ENCODE measurements around the gene RBM19.

RBM19 gene

DNA sequence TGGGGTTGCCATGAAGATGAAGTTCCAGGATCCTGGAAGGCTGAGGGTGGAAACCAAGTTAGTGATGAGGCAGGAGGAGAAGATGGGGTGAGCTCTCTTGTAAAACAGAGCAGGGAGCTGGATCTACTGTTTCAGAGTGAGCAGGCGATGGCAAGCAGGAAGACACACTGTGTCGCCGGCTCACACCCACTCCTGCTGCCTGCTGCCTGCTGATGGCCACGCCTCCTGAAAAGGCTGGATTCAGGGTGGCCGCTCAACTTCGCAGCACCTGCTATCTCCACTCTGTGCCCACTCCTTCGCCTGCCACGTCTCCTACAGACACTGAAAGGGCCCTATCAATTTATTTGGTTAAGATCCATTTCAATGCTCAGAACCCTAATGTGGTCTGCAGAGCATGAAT is 96.1 kb downstream of the RBM19 start:
- Histone ChIP-seq H3K36me3 (ENCODE audit: insufficient read depth, low read depth, low read length) (peaks cover 12% of the 10 kb centered on the region; the same call in 1 of the 2 replicates), H3K27me3 (ENCODE audit: insufficient read depth, low read length) (no peaks in the 10 kb centered on the region), H3K9ac (ENCODE audit: low read depth, low read length) (no peak overlapping the region), H3K4me3 (ENCODE audit: low read length) (no peak overlapping the region), H3K9me3 (ENCODE audit: insufficient read depth, low read depth, low read length) (no peaks in the 10 kb centered on the region), H3K4me1 (ENCODE audit: insufficient read depth, low read length) (no peaks in the 10 kb centered on the region), H3K27ac (ENCODE audit: low read length) (no peak overlapping the region)

- Histone ChIP-seq H3K9me3 (ENCODE audit: insufficient read depth, low read depth, low read length) (no peaks in the 10 kb centered on the region), H3K9ac (ENCODE audit: low read depth, low read length) (no peak overlapping the region), H3K4me3 (ENCODE audit: low read length) (no peak overlapping the region), H3K27ac (ENCODE audit: low read length) (no peak overlapping the region), H3K27me3 (ENCODE audit: insufficient read depth, low read length) (no peaks in the 10 kb centered on the region), H3K36me3 (ENCODE audit: insufficient read depth, low read depth, low read length) (no peaks in the 10 kb centered on the region), H3K4me1 (ENCODE audit: insufficient read depth, low read length) (peaks cover 6% of the 10 kb centered on the region)
These were observed 97.8 kb downstream of the RBM19 start for GRCh38 chr12:113868365-113868764.

DNA sequence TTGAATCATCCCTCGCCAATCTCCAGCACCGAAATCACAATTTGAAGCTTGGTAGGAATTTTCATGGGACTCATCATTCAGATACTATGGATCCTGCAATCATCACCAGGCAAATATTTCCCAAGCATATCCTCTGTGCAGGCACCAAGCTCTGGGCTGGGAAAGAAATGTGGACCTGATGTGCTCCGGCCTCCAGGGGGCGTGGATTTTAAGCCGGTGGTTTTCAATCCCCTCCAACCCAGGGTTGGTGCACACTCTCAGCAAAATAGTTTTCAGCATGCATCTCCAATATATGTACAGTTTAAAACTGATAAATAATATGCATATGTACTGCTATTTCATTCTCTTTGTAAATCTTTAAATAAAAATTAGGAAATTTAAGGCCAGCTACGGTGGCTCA is 98.9 kb downstream of the RBM19 start:
- no peaks in the 10 kb centered on the region for H3K27me3 ChIP-seq (ENCODE audit: insufficient read depth, low read length)

GRCh38 chr12:113866496-113866895 is 99.6 kb downstream of the RBM19 start:
- H3K36me3 ChIP-seq (ENCODE audit: insufficient read depth, low read depth, low read length), result no peaks in the 10 kb centered on the region
- H3K27ac ChIP-seq (ENCODE audit: low read length), result no peak overlapping the region
- no peak overlapping the region for H3K9ac ChIP-seq (ENCODE audit: low read depth, low read length)
- H3K4me1 ChIP-seq (ENCODE audit: insufficient read depth, low read length), result peaks cover 23% of the 10 kb centered on the region
- no peak overlapping the region for H3K4me3 ChIP-seq (ENCODE audit: low read length)
- H3K9me3 ChIP-seq (ENCODE audit: insufficient read depth, low read depth, low read length), result no peaks in the 10 kb centered on the region
- H3K27me3 ChIP-seq (ENCODE audit: insufficient read depth, low read length), result no peaks in the 10 kb centered on the region

More for the DNA sequence above, 98.9 kb downstream of the RBM19 start:
- Histone ChIP-seq H3K4me1 (ENCODE audit: insufficient read depth, low read length) (peaks cover 15% of the 10 kb centered on the region), H3K9me3 (ENCODE audit: insufficient read depth, low read depth, low read length) (no peaks in the 10 kb centered on the region), H3K27ac (ENCODE audit: low read length) (no peak overlapping the region), H3K9ac (ENCODE audit: low read depth, low read length) (no peak overlapping the region), H3K4me3 (ENCODE audit: low read length) (no peak overlapping the region), H3K36me3 (ENCODE audit: insufficient read depth, low read depth, low read length) (no peaks in the 10 kb centered on the region)

DNA sequence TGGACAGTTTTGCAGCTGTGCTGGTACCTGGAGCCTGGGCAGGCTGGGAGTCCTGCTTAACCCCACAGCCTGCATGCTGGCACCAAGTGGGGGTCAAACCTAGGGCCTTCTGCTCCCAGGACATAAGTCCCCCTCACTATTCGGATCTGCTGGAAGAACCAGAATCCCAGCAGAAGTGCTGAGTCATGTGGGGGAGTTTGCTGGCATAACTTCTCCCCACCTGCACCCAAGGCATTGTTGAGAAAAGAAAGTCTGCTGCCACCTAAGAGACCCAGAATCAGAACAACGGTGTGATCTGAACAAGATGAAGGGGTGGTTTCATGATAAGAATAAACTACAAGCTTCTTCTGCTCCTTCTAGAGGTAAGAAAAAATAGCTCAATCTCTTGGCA is 102.7 kb downstream of the RBM19 start:
- Histone ChIP-seq H3K4me3 (ENCODE audit: low read length) (no peak overlapping the region), H3K9ac (ENCODE audit: low read depth, low read length) (peak overlapping the region; percentile 72; the same call in 1 of the 2 replicates), H3K27ac (ENCODE audit: low read length) (peak overlapping the region; percentile 65)

DNA sequence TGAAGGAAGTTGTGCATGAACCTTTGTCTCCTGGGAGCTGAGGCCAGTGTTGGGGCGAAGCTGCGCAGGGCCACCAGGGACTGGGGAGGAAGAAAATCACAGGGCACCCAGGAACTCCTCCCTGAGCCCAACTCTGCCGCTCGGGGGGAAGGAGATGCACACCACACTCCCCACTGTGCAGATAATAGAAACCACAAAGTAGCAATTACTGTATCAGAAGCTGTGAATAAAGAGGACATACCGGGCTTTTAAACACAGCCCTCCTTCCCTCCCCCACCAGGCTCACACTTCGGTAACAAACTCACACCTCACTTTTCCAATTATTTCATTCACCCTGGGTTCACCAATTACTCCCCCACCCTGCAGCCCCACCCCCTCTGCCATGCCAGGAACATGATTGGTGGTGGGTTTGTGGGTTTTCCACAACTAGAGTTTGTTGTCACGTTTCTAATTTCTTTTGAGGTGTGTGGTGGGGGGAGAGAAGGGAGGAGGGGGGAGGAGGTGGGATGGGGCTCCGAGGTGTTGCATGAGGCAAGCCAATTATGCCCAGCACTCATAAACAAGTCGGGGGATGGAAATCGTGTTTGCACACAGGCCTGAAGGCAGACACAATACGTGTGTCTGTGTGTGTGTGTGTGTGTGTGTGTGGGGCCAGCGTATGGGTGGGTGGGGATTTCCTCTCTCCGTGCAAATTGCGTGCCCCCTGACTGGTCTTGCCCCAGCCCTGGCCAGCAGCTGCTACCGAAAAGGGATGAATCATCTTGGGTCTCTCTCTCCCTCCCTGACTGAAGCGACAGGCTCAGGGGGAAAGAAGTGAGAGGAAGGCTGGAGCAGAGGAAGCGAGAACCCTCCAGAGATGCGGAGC is 103.3 kb downstream of the RBM19 start:
- Histone ChIP-seq H3K4me3 (ENCODE audit: low read length) (no peak overlapping the region), H3K9me3 (ENCODE audit: insufficient read depth, low read depth, low read length) (no peaks in the 10 kb centered on the region), H3K4me1 (ENCODE audit: insufficient read depth, low read length) (peaks cover 35% of the 10 kb centered on the region), H3K27ac (ENCODE audit: low read length) (peak overlapping the region; percentile 65), H3K9ac (ENCODE audit: low read depth, low read length) (peak overlapping the region; percentile 72; the same call in 1 of the 2 replicates), H3K36me3 (ENCODE audit: insufficient read depth, low read depth, low read length) (peaks cover 6% of the 10 kb centered on the region), H3K27me3 (ENCODE audit: insufficient read depth, low read length) (no peaks in the 10 kb centered on the region)

More for the DNA sequence above, 102.7 kb downstream of the RBM19 start:
- H3K36me3 ChIP-seq (ENCODE audit: insufficient read depth, low read depth, low read length), result no peaks in the 10 kb centered on the region
- H3K9me3 ChIP-seq (ENCODE audit: insufficient read depth, low read depth, low read length), result no peaks in the 10 kb centered on the region
- no peaks in the 10 kb centered on the region for H3K27me3 ChIP-seq (ENCODE audit: insufficient read depth, low read length)
- peaks cover 35% of the 10 kb centered on the region for H3K4me1 ChIP-seq (ENCODE audit: insufficient read depth, low read length)

GRCh38 chr12:113861708-113862312 is 104.3 kb downstream of the RBM19 start:
- Histone ChIP-seq H3K4me1 (ENCODE audit: insufficient read depth, low read length) (peaks cover 35% of the 10 kb centered on the region), H3K36me3 (ENCODE audit: insufficient read depth, low read depth, low read length) (peaks cover 16% of the 10 kb centered on the region), H3K27ac (ENCODE audit: low read length) (peak overlapping the region; percentile 96), H3K9ac (ENCODE audit: low read depth, low read length) (peak overlapping the region; percentile 57; the same call in 1 of the 2 replicates), H3K27me3 (ENCODE audit: insufficient read depth, low read length) (no peaks in the 10 kb centered on the region), H3K4me3 (ENCODE audit: low read length) (peak overlapping the region; percentile 34), H3K9me3 (ENCODE audit: insufficient read depth, low read depth, low read length) (no peaks in the 10 kb centered on the region)

DNA sequence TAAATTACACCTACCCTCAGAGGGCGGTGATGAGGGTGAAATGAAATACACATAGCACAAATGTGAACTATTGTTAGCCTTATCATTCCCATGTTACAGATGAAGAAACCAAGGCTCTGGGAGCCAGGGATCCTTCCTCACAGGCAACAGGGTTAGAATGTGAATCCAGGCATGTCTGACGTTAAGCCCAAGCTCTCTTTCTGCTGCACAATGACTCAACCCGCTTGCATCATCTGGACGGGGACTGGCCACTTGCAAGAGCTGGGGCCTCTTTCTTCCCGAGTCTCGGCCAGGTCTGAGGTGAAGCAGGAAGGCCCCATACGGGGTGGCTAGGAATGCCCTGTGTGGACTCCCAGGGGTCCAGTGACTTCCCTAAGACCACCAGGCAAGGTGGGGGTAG is 105.2 kb downstream of the RBM19 start:
- no peak overlapping the region for H3K4me3 ChIP-seq (ENCODE audit: low read length)
- H3K4me1 ChIP-seq (ENCODE audit: insufficient read depth, low read length), result peaks cover 35% of the 10 kb centered on the region
- H3K27me3 ChIP-seq (ENCODE audit: insufficient read depth, low read length), result no peaks in the 10 kb centered on the region
- H3K27ac ChIP-seq (ENCODE audit: low read length), result peak overlapping the region; percentile 96
- peak overlapping the region; percentile 57; the same call in 1 of the 2 replicates for H3K9ac ChIP-seq (ENCODE audit: low read depth, low read length)
- peaks cover 19% of the 10 kb centered on the region for H3K36me3 ChIP-seq (ENCODE audit: insufficient read depth, low read depth, low read length)
- no peaks in the 10 kb centered on the region for H3K9me3 ChIP-seq (ENCODE audit: insufficient read depth, low read depth, low read length)

GRCh38 chr12:113860059-113860820 is 105.9 kb downstream of the RBM19 start:
- no peaks in the 10 kb centered on the region for H3K27me3 ChIP-seq (ENCODE audit: insufficient read depth, low read length)
- H3K4me1 ChIP-seq (ENCODE audit: insufficient read depth, low read length), result peaks cover 35% of the 10 kb centered on the region
- H3K9ac ChIP-seq (ENCODE audit: low read depth, low read length), result peak overlapping the region; percentile 10; the same call in 1 of the 2 replicates
- peaks cover 19% of the 10 kb centered on the region for H3K36me3 ChIP-seq (ENCODE audit: insufficient read depth, low read depth, low read length)
- no peak overlapping the region for H3K4me3 ChIP-seq (ENCODE audit: low read length)
- H3K27ac ChIP-seq (ENCODE audit: low read length), result peak overlapping the region; percentile 96
- H3K9me3 ChIP-seq (ENCODE audit: insufficient read depth, low read depth, low read length), result no peaks in the 10 kb centered on the region

DNA sequence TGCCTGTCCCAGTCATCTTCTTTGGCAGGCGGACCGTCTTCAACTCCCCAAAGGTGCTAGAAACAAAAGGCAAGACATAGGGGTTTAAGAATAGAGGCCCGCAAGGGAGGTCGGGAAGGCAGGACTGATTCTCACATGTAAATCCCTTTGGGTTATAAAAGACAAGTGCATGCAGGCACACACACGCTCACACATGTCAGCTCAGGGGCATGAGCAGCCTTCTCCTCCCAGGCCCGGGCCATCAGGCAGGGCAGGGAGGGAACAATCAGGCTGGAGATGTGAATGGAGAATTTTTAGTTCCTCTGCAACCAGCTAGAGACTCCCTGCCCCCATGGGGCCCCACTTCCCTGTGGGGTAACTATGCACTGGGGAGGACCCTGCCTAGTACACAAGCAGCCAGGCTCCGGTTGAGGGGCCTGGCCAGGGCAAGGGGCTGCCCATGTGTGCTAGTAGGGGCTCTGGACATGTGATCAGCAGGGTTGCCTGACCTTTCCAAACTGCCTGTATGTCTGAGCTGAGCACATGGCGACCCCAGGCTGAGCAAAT is 107.2 kb downstream of the RBM19 start:
- Histone ChIP-seq H3K9me3 (ENCODE audit: insufficient read depth, low read depth, low read length) (no peaks in the 10 kb centered on the region), H3K36me3 (ENCODE audit: insufficient read depth, low read depth, low read length) (peaks cover 19% of the 10 kb centered on the region), H3K27ac (ENCODE audit: low read length) (no peak overlapping the region), H3K9ac (ENCODE audit: low read depth, low read length) (no peak overlapping the region), H3K4me3 (ENCODE audit: low read length) (no peak overlapping the region), H3K27me3 (ENCODE audit: insufficient read depth, low read length) (no peaks in the 10 kb centered on the region), H3K4me1 (ENCODE audit: insufficient read depth, low read length) (peaks cover 35% of the 10 kb centered on the region)

GRCh38 chr12:113857371-113857770 is 108.8 kb downstream of the RBM19 start:
- H3K36me3 ChIP-seq (ENCODE audit: insufficient read depth, low read depth, low read length), result peaks cover 25% of the 10 kb centered on the region
- H3K27ac ChIP-seq (ENCODE audit: low read length), result no peak overlapping the region
- no peak overlapping the region for H3K9ac ChIP-seq (ENCODE audit: low read depth, low read length)
- H3K27me3 ChIP-seq (ENCODE audit: insufficient read depth, low read length), result no peaks in the 10 kb centered on the region
- no peaks in the 10 kb centered on the region for H3K9me3 ChIP-seq (ENCODE audit: insufficient read depth, low read depth, low read length)
- peaks cover 21% of the 10 kb centered on the region for H3K4me1 ChIP-seq (ENCODE audit: insufficient read depth, low read length)
- H3K4me3 ChIP-seq (ENCODE audit: low read length), result no peak overlapping the region
